T-helper 1 cell treated with Interleukin-12 subunit alpha and Interleukin-12 subunit beta and Interleukin-4 antibody, amounts not matched to agents 30 ng/mL and 1 ng/mL, for 36 hours (primary cell): ENCODE data around the gene KCTD2. TPM values are rescaled to one million over a fixed set of nuclear protein-coding genes. Genes with fewer than 3 reads are reported as not detected.

Experiments used
- intact Hi-C: fragments of 100-400 bp; cut with micrococcal nuclease; formaldehyde crosslinking; loops from one replicate; pipeline ENCODE4 v1.15.1; 2024
- total RNA-seq: library from RNA; stranded (reverse); gene quantifications from 2 replicates; pipeline ENCODE4 v1.2.3, GENCODE V29; 2022

The KCTD2 gene
- total RNA-seq, 1 donor from 2014 or later, result 20.3 TPM

- intact Hi-C loops, result no loop called here
These were observed 26.6 kb downstream of the KCTD2 start for GRCh38 chr17:75073618-75074047.

GRCh38 chr17:75074532-75074931 is 27.5 kb downstream of the KCTD2 start:
- intact Hi-C loops, result no loop called here

- intact Hi-C loops, result no loop called here
These were observed 28.7 kb downstream of the KCTD2 start for GRCh38 chr17:75075597-75076336.

GRCh38 chr17:75077072-75077495 is 30.1 kb downstream of the KCTD2 start:
- intact Hi-C loops, result no loop called here

GRCh38 chr17:75077496-75078283 is 30.7 kb downstream of the KCTD2 start:
- intact Hi-C loops, result no loop called here

- intact Hi-C loops, result no loop called here
These were observed 31.4 kb downstream of the KCTD2 start for GRCh38 chr17:75078284-75079022.

- intact Hi-C loops, result no loop called here
These were observed 32.0 kb downstream of the KCTD2 start for GRCh38 chr17:75079023-75079373.

- intact Hi-C loops, result no loop called here
These were observed 34.9 kb downstream of the KCTD2 start for GRCh38 chr17:75081611-75082540.

- intact Hi-C loops, result no loop called here
These were observed 35.7 kb downstream of the KCTD2 start for GRCh38 chr17:75082683-75083082.

GRCh38 chr17:75084039-75084660 is 37.1 kb downstream of the KCTD2 start:
- intact Hi-C loops, result no loop called here

- intact Hi-C loops, result loop anchor here (1.0 to 5.0 kb wide), 3 partner anchors 24 to 100 kb away; partner anchors contain the start of genes ATP5PD and KCTD2
These were observed 39.6 kb downstream of the KCTD2 start for GRCh38 chr17:75086496-75087181.

GRCh38 chr17:75087182-75087557 is 40.1 kb downstream of the KCTD2 start:
- intact Hi-C loops, result loop anchor here (1.0 to 5.0 kb wide), 3 partner anchors 23 to 101 kb away; partner anchors contain the start of genes ATP5PD and KCTD2

- intact Hi-C loops, result loop anchor here (1.0 to 5.0 kb wide), 3 partner anchors 22 to 102 kb away; partner anchors contain the start of genes ATP5PD and KCTD2
These were observed 40.8 kb downstream of the KCTD2 start, which contains the start of gene SLC16A5 for GRCh38 chr17:75087558-75088453. Gene SLC16A5 (plus strand): TSS chr17:75087954. CDS start chr17:75093637, 5,683 bp downstream.

- intact Hi-C loops, result loop anchor here (5.0 kb wide), 1 partner anchor 41 kb away; the partner anchor contains the start of genes ATP5PD and KCTD2
These were observed 41.7 kb downstream of the KCTD2 start for GRCh38 chr17:75088465-75089417.

- intact Hi-C loops, result no loop called here
These were observed 44.1 kb downstream of the KCTD2 start for GRCh38 chr17:75090871-75091854.

GRCh38 chr17:75091855-75092327 is 44.9 kb downstream of the KCTD2 start:
- intact Hi-C loops, result no loop called here
